Brain microvascular endothelial cell (primary cell): ENCODE measurements around the gene SRCAP.

Source experiments
- DNase-seq: peaks from one replicate; pipeline ENCODE4 v3.0.0-alpha.2; 2020
- H3K27ac ChIP-seq: fragments of 250-450 bp; sonication (Bioruptor Pico); 2 replicates; pipeline ENCODE4 v1.5.1; 2020; ENCODE audit warnings: mild to moderate bottlenecking, moderate library complexity
- H3K27me3 ChIP-seq: fragments of 250-450 bp; sonication (Bioruptor Pico); replicated peaks from 2 replicates; pipeline ENCODE4 v1.5.1; 2020; ENCODE audit warnings: mild to moderate bottlenecking
- H3K36me3 ChIP-seq: fragments of 250-450 bp; sonication (Bioruptor Pico); replicated peaks from 2 replicates; pipeline ENCODE4 v1.5.1; 2020; ENCODE audit warnings: mild to moderate bottlenecking
- H3K4me3 ChIP-seq: 2 replicates; pipeline ENCODE4 v1.5.1; 2011; ENCODE audit warnings: low read depth, mild to moderate bottlenecking, control low read depth, low read length, moderate library complexity
- in situ Hi-C: cut with HindIII; loops from 2 replicates; pipeline ENCODE4 v1.10.0; 2017; ENCODE audit warnings: low sequenced_read_pairs, low pct_ligation_motif_present
- TF ChIP-seq, protein P1 (sequence below): IDR thresholded peaks from 2 replicates; pipeline ENCODE4 v1.5.1; 2011; ENCODE audit warnings: low read depth, mild to moderate bottlenecking, moderate library complexity, low read length, control low read depth, inconsistent platforms; ENCODE audit errors: missing control alignments

SRCAP gene

DNA sequence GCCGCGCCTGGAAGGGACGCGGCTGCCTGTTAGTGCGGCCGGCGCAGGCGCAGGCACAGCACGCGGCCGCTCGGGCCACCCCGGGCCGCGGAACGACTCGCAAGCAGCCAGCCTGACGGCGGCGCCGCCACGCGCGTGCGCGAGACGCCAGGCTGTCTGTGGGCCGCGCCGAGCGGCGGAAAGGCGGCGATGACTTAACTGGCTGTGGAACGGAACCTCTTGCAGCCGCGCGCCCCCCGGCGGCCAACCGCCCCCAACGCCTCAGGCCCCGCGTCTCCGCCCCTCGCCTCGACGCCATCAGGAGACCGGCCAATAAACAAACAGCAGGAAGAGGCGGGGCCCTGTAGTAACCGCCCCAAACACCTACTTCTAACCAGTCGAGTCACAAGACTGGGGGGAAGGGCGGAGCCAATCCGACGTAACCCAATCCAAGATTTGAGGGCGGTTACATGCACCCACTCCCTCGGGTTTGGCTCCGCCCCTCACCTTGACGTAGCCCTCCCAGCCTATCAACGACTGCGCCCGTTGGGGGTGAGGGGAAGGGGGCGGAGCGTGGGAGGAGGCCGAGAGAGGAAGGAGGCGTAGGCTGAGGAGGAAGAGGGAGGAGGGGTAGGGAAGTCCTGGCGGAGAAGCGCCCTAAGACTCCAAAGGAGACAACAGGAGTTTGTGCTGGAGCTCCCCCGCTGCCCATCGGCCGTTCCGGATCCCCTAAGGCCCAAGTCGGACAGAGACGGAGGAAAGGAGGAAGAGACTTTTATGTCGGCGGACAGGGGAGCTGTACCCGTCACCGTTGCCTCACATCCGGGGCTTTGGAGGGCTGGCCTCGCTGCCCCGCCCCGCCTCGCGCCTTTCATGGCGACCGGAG lies 40.9 kb upstream of the SRCAP start, which contains the start of gene FBRS:
TSS of gene FBRS (plus strand) at position 566 of the 865 bp plus-strand sequence. CDS start 1,088 bp downstream, outside the sequence.
- Histone ChIP-seq H3K36me3 (peaks cover 41% of the 10 kb centered on the region), H3K4me3 (peak within 1 kb of the TSS; percentile 89), H3K27ac (peak within 1 kb of the TSS; percentile 99), H3K27me3 (no peaks in the 10 kb centered on the region)
- in situ Hi-C loops = no loop called here
- DNase-seq = peak; percentile 100
- TF ChIP-seq, protein P1, sequence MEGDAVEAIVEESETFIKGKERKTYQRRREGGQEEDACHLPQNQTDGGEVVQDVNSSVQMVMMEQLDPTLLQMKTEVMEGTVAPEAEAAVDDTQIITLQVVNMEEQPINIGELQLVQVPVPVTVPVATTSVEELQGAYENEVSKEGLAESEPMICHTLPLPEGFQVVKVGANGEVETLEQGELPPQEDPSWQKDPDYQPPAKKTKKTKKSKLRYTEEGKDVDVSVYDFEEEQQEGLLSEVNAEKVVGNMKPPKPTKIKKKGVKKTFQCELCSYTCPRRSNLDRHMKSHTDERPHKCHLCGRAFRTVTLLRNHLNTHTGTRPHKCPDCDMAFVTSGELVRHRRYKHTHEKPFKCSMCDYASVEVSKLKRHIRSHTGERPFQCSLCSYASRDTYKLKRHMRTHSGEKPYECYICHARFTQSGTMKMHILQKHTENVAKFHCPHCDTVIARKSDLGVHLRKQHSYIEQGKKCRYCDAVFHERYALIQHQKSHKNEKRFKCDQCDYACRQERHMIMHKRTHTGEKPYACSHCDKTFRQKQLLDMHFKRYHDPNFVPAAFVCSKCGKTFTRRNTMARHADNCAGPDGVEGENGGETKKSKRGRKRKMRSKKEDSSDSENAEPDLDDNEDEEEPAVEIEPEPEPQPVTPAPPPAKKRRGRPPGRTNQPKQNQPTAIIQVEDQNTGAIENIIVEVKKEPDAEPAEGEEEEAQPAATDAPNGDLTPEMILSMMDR = peak; percentile 65

DNA sequence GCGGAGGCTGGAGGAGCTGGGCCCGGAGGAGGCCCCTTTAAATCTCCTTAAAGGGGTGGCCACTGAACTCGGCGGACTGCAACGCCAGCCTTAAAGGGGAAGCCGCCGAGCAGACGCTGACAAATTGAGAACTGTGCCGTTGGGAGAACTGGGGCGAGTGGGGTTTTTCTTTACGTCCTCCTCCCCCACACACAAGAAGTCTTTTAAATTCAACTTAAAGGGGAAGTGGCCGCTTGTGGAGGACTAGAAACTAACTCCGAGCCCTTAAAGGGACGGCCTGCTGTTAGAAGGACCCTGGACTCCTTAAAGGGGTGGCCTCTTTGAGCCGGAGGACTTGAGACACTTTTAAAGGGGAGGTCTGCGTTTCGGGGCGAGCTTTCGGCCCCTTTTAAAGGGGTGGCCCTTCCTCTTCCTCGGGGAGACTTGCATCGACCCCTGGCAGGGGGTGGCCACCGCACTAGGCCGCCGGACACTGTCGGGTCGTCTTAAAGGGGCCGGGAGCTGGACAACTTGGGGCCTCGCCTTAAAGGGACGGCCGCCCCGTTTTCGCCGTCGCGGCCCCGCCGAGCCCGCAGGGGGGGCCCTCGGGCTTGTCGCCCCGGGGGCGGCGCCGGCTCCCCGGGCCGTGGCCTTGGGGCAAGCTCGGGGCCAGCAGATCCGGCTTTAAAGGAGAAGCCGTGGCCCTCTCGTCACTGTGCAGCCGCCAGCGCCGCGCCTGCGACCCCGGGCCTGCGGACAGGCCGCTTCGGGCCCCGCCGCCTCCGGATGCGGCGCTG lies 40.1 kb upstream of the SRCAP start:
- H3K36me3 ChIP-seq = peaks cover 42% of the 10 kb centered on the region
- TF ChIP-seq, protein P1 = no peak
- DNase-seq = peak; percentile 92
- in situ Hi-C loops = no loop called here
- no peaks in the 10 kb centered on the region for H3K27me3 ChIP-seq
- peak overlapping the region; percentile 89 for H3K4me3 ChIP-seq
- H3K27ac ChIP-seq = peak overlapping the region; percentile 99

DNA sequence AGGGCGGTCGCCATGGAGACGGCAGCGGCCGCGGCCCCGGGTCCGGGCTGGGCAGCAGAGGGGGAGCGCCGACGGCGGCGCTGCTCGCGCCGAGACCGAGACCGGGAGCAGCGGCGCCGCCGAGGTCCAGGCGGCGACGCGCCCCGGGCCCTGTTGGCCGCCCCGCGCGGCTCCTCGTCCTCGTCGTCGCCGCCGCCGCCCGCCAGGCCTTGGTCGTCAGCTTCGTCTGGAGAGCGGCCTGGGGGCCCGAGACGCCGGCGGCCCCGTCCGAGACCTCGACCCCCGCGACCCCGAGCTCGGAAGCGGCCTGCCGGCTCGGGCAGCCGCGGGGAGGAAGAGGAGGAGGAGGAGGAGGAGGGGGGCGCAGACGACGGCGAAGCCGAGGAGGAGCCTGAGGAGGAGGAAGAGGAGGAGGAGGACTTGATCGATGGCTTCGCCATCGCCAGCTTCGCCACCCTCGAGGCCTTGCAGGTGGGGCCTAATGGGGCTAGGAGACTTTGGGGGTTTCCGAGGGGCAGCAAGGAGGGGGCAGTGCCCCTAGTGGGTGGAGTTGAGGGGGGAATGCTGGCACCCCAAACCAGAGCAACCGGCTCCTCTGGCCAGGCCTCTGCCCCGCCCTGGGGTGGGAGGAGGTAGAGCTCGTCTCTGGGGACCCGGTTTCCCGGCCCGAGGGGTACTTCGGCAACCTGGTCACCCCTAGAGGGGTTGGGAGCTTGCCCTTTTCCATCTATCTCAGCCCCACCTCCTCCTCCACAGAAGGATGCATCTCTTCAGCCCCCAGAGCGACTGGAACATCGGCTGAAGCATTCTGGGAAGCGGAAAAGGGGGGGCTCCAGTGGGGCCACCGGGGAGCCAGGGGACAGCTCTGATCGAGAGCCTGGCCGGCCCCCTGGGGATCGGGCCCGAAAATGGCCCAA lies 39.2 kb upstream of the SRCAP start:
- TF ChIP-seq, protein P1 = peak; percentile 22
- Histone ChIP-seq H3K27ac (peak overlapping the region; percentile 99), H3K27me3 (no peaks in the 10 kb centered on the region), H3K36me3 (peaks cover 47% of the 10 kb centered on the region), H3K4me3 (peak overlapping the region; percentile 89)
- DNase-seq = no peak
- in situ Hi-C loops = no loop called here

DNA sequence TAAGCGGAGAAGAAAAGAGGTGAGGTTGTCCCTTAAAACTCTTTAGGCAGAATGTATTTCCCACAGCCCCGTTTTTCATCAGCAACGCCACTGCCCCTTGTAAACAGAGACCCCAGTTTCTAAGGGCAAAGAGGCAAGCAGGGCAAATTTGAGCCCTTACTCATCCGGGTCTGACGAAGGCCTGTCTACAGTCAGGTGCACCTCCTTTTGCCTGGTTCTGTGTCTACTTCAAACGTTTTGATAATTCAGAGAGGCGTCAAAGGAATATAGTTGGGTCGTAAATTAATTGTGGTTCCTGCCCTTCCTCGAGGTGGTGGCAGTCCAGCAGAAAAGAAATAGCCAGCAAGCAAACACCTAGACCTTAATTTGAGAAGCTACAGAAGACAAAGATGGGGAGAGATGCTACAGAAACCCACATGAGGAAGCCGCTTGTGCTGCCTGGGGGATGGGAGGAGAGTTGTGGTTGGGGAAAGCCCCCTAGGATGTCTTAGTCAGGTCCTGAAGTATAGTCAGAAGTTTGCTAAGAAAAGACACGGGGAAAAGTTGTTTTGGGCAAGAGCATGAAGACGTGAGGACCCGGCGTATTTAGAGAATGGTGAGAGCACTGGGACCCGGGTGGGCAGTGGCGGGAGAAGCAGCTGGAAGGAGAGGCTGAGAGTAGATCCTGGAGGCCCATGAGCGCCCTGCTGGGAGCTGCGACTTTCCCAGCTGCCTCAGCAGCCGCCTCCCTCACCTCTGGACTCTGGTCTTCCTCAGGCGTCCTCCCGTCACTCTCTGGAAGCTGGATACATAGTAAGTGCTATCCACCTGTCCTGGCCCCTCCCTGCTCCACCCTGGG lies 38.3 kb upstream of the SRCAP start:
- peak; percentile 50 for DNase-seq
- peaks cover 47% of the 10 kb centered on the region for H3K36me3 ChIP-seq
- in situ Hi-C loops = no loop called here

More for the DNA sequence above, 38.3 kb upstream of the SRCAP start:
- Histone ChIP-seq H3K4me3 (peak overlapping the region; percentile 89), H3K27me3 (no peaks in the 10 kb centered on the region), H3K27ac (peak overlapping the region; percentile 99)
- TF ChIP-seq, protein P1 = no peak
